Activated CD4-positive, alpha-beta T cell treated with anti-CD3 and anti-CD28 coated beads, Interleukin-10, Interleukin-2, amounts not matched to agents 100 ng/mL and 50 ng/mL, durations not matched to agents 16 hours and 8 hours (primary cell): ENCODE results near the gene TRIM4.
"Not testable (repeated sequence)": the region's sequence is repeated elsewhere in the genome, so short reads cannot be mapped to it uniquely, and the experiment has no call there.

ENCODE experiments used
- DNase-seq: peaks from one replicate; pipeline ENCODE4 v3.0.0-alpha.2; 2020

The TRIM4 gene

GRCh38 chr7:99919814-99920112 lies 433 bp upstream of the TRIM4 start:
- no peak for DNase-seq

DNA sequence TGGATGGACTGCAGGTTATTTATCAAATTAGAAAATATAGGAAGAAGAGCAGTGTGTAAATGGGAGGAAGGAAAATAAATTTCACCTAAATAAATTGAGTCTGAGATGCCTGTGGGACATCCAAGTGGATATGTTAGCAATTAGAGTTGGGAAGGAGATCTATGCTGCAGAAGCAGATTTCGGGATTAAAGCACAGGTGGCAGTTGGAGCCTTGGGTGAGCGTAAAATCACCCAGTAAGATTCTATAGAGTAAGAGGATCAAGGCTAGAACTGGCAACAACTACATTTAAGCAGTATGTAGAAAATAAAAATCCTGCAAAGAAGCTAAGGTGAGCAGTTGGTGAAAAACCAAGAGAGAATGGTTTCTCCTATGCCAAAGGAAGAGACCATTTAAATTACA lies 8.4 kb downstream of the TRIM4 start:
- DNase-seq: no peak

- no peak for DNase-seq
Measured at GRCh38 chr7:99901581-99901980, 17.7 kb downstream of the TRIM4 start.

- DNase-seq: no peak
Measured at GRCh38 chr7:99899830-99900519, 19.4 kb downstream of the TRIM4 start.

- no peak for DNase-seq
Measured at GRCh38 chr7:99898836-99899235, 20.5 kb downstream of the TRIM4 start.

DNA sequence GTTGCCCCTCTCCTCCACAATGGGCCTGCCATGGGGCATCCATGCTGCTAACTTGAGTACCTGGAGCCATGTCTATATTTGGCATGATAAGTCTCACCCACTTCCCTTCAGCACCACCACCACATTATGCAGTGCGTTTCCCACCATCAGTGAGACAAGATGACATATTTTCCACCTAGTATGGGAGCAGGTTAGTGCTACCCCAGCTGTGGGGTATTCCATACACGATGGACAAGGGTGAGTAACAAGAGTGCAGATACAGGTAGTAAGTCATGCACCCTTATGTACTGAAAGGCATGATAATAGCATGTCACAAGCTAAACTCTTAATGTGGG lies 21.3 kb downstream of the TRIM4 start:
- no peak for DNase-seq

DNA sequence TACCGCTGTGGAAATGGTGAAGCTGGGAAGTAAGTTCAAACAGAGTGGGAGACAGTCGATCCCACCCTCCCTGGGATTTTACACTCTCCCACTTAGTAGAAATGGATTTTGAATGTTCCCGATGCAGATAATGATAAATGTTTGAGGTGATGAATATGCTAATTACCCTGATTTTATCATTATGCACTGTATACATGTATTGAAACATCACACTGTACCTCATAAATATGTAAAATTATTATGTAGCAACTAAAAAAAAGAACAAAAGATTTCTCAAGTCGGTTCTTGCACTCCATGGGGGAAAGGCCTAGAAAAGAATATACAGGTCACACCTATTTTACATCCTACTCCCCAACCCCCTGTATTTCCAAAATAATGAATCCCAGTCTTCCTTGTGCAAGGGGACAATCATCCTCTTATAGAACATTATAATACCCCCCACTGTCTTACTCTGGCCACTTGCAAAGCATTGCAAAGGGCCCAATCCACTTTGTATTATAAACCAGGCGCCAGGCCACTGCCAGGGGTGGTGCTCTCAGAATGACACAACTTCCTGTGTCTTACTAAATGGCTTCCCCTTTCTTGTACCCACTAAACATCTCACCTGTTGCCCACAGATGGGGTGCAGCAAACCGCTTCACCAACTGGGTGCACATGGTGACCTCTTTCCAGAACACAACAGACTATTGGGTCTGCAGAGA lies 21.9 kb downstream of the TRIM4 start:
- peak; percentile 36 for DNase-seq

GRCh38 chr7:99894738-99895137 lies 24.6 kb downstream of the TRIM4 start:
- DNase-seq: no peak

- no peak for DNase-seq
Measured at GRCh38 chr7:99893280-99893679, 26.1 kb downstream of the TRIM4 start.

DNA sequence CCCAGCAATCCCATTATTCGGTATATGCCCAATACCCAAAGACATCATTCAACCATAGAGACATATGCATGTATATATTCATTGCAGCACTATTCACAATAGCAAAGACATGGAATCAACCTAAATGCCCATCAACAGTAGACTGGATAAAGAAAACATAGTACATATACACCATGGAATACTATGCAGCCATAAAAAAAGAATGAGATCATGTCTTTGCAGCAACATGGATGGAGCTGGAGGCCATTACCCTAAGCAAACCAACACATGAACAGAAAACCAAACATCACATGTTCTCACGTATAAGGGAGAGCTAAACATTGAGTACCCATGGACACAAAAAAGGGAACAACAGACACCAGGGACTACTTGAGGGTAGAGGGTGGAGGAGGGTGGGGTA lies 29.0 kb downstream of the TRIM4 start:
- not testable (repeated sequence) for DNase-seq

DNA sequence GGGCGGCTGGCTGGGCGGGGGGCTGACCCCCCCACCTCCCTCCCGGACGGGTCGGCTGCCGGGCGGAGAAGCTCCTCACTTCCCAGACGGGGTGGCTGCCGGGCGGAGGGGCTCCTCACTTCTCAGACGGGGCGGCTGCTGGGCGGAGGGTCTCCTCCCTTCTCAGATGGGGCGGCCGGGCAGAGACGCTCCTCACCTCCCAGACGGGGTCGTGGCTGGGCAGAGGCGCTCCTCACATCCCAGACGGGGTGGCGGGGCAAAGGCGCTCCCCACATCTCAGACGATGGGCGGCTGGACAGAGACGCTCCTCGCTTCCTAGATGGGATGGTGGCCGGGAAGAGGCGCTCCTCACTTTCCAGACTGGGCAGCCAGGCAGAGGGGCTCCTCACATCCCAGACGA lies 31.0 kb downstream of the TRIM4 start:
- not testable (repeated sequence) for DNase-seq

DNA sequence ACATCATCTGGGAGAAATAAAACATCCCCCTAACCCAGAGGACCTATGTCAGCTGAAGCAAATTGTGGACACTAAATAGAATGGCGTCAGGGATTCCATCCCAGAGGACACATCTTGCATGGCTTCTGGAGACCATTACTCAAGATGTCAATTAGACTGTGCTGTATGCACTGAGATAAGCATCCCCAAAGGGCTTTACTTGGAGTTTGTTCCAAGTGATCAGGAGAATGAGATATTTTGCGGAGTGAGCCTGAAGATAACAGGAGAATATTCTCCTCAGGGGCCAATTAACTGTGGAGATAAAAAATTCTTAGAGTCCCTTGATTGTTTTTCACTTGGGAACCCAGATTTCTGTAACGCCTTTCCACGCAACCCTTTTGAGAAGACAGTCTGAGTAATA lies 38.0 kb downstream of the TRIM4 start:
- no peak for DNase-seq

DNA sequence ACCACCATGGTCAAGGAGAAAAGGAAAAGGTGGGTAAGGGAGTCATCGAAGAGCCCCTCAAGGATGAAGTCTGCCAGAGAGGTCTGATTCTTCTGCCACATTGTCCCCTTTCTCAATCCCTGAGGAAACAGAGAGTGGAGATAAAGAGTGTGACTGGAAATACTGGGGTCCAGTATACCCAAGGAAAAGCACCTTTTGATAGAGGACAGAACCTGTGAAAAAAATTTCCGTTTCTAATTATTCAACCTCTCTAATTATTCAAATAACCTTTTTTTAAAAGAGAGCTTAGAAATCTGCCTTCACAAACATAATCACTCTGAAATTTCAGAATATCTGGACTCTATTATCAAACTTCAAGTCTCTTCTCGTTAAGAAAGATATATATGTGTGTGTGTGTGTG lies 42.4 kb downstream of the TRIM4 start, which contains the start of gene OR2AE1:
TSS of gene OR2AE1 (minus strand) at position 101 of the 400 bp plus-strand sequence. CDS start at position 101, 0 bp downstream.
- DNase-seq: no peak

- DNase-seq: no peak
Measured at GRCh38 chr7:99876491-99876890, 42.8 kb downstream of the TRIM4 start.

- no peak for DNase-seq
Measured at GRCh38 chr7:99868246-99868645, 51.1 kb downstream of the TRIM4 start.

- DNase-seq: not testable (repeated sequence)
Measured at GRCh38 chr7:99867477-99867876, 51.9 kb downstream of the TRIM4 start.

DNA sequence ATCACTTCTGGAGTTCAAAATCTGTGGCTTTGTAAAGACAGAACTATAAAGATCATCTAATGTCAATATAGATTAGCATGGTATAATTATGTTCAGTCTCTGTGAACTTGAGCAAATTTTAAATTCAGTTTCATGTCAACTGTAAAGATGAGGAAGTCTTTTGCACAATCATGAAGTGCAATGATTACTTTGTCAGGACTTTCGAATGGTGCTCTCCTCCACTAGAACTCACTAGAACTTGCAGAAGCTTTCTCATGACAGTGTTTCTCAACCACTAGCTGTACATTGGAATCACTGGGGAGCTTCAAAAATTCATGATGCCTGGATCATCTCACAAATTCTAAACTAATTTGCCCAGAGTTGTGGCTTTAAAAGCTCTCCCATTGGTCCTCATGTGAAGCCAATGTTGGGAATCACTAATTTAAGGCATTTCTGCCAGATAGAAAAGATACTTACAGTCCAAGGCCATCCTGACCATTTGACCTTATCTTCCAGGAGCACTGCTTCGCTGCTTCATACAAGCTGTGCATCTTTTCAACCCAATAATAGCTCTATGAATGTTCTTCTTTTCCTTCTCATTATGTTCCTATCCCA lies 55.4 kb downstream of the TRIM4 start:
- no peak for DNase-seq

DNA sequence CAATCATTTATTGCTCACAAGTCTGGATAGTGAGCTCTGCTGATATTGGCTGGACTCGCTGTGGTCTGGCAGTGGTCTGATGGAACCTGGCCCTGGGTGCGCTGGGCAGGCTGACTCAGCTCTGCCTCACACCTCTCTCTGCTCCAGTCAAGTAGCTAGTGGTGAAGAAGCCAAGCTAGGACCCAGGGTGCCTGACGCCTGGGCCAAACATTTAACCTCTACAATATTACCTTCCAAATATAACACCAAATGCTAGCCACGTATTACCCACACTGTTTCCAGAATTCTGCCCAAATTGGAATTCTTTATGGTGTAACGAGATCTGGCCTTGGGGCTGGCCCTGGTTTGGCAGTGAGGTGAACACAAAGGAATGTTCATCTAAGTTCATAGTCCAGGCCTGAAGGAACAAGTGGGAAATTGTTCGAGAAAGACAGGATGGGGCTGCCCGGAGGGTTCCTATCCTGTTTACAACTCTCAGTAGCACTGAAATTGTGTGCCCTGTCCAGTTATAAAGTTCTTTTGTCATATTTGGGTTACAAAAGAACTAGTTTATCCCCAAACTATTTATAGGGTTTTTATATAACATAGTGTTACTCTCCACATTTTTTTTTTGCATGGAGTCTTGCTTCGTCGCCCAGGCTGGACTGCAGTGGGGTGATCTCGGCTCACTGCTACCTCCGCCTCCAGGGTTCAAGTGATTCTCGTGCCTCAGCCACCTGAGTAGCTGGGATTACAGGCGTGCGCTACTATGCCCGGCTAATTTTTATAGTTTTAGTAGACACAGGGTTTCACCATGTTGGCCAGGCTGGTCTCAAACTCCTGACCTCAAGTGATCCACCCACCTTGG lies 58.8 kb downstream of the TRIM4 start:
- no peak for DNase-seq

DNA sequence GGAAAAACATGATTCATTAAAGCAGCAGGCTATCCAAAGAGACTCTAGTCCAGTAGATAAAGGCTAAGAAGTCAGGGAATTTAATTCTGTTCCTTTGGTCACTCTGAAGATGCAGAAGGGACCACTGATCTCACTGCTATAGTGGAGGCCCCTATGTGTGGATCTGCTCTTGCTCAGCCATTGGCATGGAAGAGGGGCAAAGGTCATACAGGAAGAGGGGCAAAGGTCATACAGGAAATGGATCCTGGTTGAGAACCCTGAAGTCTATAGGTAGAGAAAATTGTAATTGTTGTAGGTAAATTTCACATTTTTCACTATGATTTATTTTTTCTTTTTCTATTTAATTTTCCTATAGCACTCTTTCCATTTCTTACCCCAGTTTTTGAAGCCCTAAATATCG lies 64.1 kb downstream of the TRIM4 start:
- DNase-seq: no peak

- no peak for DNase-seq
Measured at GRCh38 chr7:99848420-99849216, 70.7 kb downstream of the TRIM4 start.

GRCh38 chr7:99844328-99844727 lies 75.0 kb downstream of the TRIM4 start:
- no peak for DNase-seq

DNA sequence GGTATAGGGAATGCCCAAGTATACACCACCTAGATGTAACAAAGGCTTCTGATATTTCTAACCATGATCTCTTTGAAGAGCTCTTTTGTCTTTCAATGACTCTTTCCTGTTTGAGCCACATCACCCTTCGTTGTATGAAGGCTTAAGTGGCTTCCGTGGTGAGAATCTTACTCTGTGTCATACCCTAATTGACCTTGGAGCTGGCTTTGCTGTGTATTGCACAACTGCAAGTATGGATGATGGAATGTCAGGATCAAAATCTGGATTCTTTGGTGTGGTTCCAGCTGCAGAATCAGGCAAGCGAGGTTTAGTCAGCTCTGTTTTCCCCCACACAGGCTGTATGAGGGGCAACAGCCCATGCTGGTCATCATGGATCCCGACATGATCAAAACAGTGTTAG lies 75.5 kb downstream of the TRIM4 start:
- no peak for DNase-seq

- no peak for DNase-seq
Measured at GRCh38 chr7:99842926-99843325, 76.4 kb downstream of the TRIM4 start.
